ENCODE data around the gene ANKRD13A.

ANKRD13A gene

DNA sequence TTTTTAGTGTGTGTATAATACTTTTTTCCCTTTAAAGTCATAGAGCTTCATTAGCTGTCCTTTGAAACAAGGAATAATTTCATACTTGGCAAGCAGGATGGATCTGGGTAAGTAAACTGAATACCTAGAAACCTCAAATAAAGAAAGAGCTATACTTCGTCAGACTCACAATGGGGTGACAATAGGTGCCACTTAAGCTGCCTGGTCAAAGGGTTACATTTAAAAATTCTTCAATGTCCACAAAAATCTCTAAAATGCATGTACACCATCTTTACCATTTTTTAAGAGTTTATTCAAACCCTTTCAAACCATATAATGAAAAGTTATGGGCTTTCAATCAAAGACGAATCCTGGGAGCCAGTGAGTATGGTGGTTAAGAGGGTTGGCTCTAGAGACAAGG, 6.1 kb upstream of the ANKRD13A start:
- no peaks in the 10 kb centered on the region for H3K4me1 ChIP-seq (ENCODE audit: control insufficient read depth, insufficient read depth, low read depth, low read length)
- WGBS = 93% methylated on average over 2 of the region's 2 CpGs
- H3K4me3 ChIP-seq (ENCODE audit: insufficient read depth in 1 of 2, low read depth in 1 of 2, low read length in 2 of 2) = no peak overlapping the region
- no peak overlapping the region for H2BK5ac ChIP-seq (ENCODE audit: low read depth, low read length, poor library complexity, severe bottlenecking)
- no peak overlapping the region for H2BK15ac ChIP-seq (ENCODE audit: low read depth, poor library complexity, severe bottlenecking)
- no peak overlapping the region for H2BK12ac ChIP-seq (ENCODE audit: low read length in 2 of 2)
- no peak overlapping the region for H3K9ac ChIP-seq (ENCODE audit: low read length)
- H2BK120ac ChIP-seq (ENCODE audit: low read depth, low read length) = no peak overlapping the region
- peaks cover 8 to 34% of the 10 kb centered on the region in 2 experiments for H3K36me3 ChIP-seq (ENCODE audit: control insufficient read depth in 1 of 2, insufficient read depth in 2 of 2, low read depth in 1 of 2, low read length in 2 of 2)
- DNase-seq = no peak
- H2AK5ac ChIP-seq (ENCODE audit: low read length, severe bottlenecking) = no peak overlapping the region
- H4K8ac ChIP-seq (ENCODE audit: low read length) = no peak overlapping the region
- H2AFZ ChIP-seq (ENCODE audit: low read depth, low read length) = no peak overlapping the region
- no peak overlapping the region for H3K23ac ChIP-seq (ENCODE audit: low read length in 2 of 2)
- no peak overlapping the region for H3K18ac ChIP-seq (ENCODE audit: low read depth in 1 of 2, low read length in 2 of 2)
- H3K9me3 ChIP-seq (ENCODE audit: control insufficient read depth, low read length) = no peaks in the 10 kb centered on the region
- H3K14ac ChIP-seq (ENCODE audit: low read length in 2 of 2) = no peak overlapping the region
- no peak overlapping the region for H4K91ac ChIP-seq (ENCODE audit: low read length)
- H3K27me3 ChIP-seq (ENCODE audit: control insufficient read depth in 1 of 2, insufficient read depth in 1 of 2, low read length in 2 of 2) = no peaks in the 10 kb centered on the region
- H3K4me2 ChIP-seq (ENCODE audit: low read length, poor library complexity, severe bottlenecking) = no peak overlapping the region
- peaks cover 25% of the 10 kb centered on the region for H3K79me1 ChIP-seq (replicated peaks; ENCODE audit: low read length, poor library complexity, severe bottlenecking)
- no peak overlapping the region for H3K27ac ChIP-seq (ENCODE audit: low read length, poor library complexity, severe bottlenecking)
- no peak overlapping the region for H3K4ac ChIP-seq (ENCODE audit: low read depth in 1 of 2, low read length in 2 of 2)

DNA sequence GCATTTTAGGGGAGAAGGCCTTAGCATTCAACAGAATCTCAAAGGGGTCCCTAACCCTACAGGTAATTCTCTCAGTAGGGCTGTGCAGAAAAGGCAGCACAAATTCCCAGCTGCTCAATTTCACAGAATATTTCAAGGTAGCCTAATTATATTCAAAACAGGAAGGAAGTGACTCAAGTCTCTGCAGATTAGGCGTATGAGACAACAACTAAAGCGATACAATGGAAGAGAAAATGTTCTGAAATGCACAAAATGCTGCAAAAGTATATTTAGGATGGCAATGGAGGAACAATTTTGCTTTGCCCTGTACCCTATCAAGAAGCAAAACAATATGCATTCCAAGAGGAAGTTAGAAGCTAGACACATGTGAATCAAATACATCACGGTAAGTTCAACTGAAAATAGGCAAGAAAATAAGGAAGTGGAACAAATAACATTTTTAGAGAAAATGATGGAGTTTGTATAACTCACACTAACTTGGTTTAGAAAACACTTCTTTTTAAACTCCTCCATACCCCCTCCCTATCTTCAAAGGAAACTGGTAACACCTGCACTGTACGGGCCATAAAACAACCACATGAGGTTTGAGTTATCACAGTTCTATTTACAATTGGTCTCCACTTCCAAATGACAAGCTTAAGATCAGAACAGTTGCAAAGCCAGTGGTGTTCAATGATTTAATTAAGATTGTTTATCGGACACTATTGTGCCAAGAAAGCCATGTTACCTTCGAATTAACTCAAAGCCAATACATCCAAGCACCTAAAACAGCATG, 4.6 kb upstream of the ANKRD13A start:
- Histone ChIP-seq H2AFZ (ENCODE audit: low read depth, low read length) (no peak overlapping the region), H3K27me3 (ENCODE audit: control insufficient read depth in 1 of 2, insufficient read depth in 1 of 2, low read length in 2 of 2) (no peaks in the 10 kb centered on the region), H3K14ac (ENCODE audit: low read length in 2 of 2) (no peak overlapping the region), H3K27ac (ENCODE audit: low read length, poor library complexity, severe bottlenecking) (no peak overlapping the region), H3K9me3 (ENCODE audit: control insufficient read depth, low read length) (no peaks in the 10 kb centered on the region), H3K4ac (ENCODE audit: low read depth in 1 of 2, low read length in 2 of 2) (no peak overlapping the region), H3K9ac (ENCODE audit: low read length) (peak overlapping the region; percentile 89), H4K8ac (ENCODE audit: low read length) (no peak overlapping the region), H4K91ac (ENCODE audit: low read length) (no peak overlapping the region), H2BK15ac (ENCODE audit: low read depth, poor library complexity, severe bottlenecking) (no peak overlapping the region), H3K18ac (ENCODE audit: low read depth in 1 of 2, low read length in 2 of 2) (no peak overlapping the region), H3K79me1 (replicated peaks; ENCODE audit: low read length, poor library complexity, severe bottlenecking) (peaks cover 18% of the 10 kb centered on the region), H3K23ac (ENCODE audit: low read length in 2 of 2) (no peak overlapping the region), H3K4me2 (ENCODE audit: low read length, poor library complexity, severe bottlenecking) (peak overlapping the region; percentile 99), H3K36me3 (ENCODE audit: control insufficient read depth in 1 of 2, insufficient read depth in 2 of 2, low read depth in 1 of 2, low read length in 2 of 2) (peaks cover 0 to 21% of the 10 kb centered on the region in 2 experiments), H3K4me3 (ENCODE audit: insufficient read depth in 1 of 2, low read depth in 1 of 2, low read length in 2 of 2) (peak overlapping the region in 1 of 2 experiments; percentile 94), H2BK5ac (ENCODE audit: low read depth, low read length, poor library complexity, severe bottlenecking) (no peak overlapping the region), H2AK5ac (ENCODE audit: low read length, severe bottlenecking) (peak overlapping the region; percentile 42), H2BK120ac (ENCODE audit: low read depth, low read length) (no peak overlapping the region), H2BK12ac (ENCODE audit: low read length in 2 of 2) (no peak overlapping the region), H3K4me1 (ENCODE audit: control insufficient read depth, insufficient read depth, low read depth, low read length) (peaks cover 2% of the 10 kb centered on the region)
- DNase-seq = no peak
- WGBS = 56% methylated on average over 4 of the region's 6 CpGs

GRCh38 chr12:109995361-109995685, 3.9 kb upstream of the ANKRD13A start:
- no peaks in the 10 kb centered on the region for H3K9me3 ChIP-seq (ENCODE audit: control insufficient read depth, low read length)
- H3K27ac ChIP-seq (ENCODE audit: low read length, poor library complexity, severe bottlenecking) = no peak overlapping the region
- no peak overlapping the region for H2BK120ac ChIP-seq (ENCODE audit: low read depth, low read length)
- no peak overlapping the region for H3K23ac ChIP-seq (ENCODE audit: low read length in 2 of 2)
- H2AFZ ChIP-seq (ENCODE audit: low read depth, low read length) = peak overlapping the region; percentile 91
- H4K8ac ChIP-seq (ENCODE audit: low read length) = no peak overlapping the region
- no peak overlapping the region for H2BK15ac ChIP-seq (ENCODE audit: low read depth, poor library complexity, severe bottlenecking)
- H3K4me3 ChIP-seq (ENCODE audit: insufficient read depth in 1 of 2, low read depth in 1 of 2, low read length in 2 of 2) = peak overlapping the region; percentile 94 to 98
- H3K79me1 ChIP-seq (replicated peaks; ENCODE audit: low read length, poor library complexity, severe bottlenecking) = peaks cover 22% of the 10 kb centered on the region
- H3K18ac ChIP-seq (ENCODE audit: low read depth in 1 of 2, low read length in 2 of 2) = no peak overlapping the region
- peaks cover 0 to 13% of the 10 kb centered on the region in 2 experiments for H3K36me3 ChIP-seq (ENCODE audit: control insufficient read depth in 1 of 2, insufficient read depth in 2 of 2, low read depth in 1 of 2, low read length in 2 of 2)
- H2BK5ac ChIP-seq (ENCODE audit: low read depth, low read length, poor library complexity, severe bottlenecking) = no peak overlapping the region
- H3K9ac ChIP-seq (ENCODE audit: low read length) = peak overlapping the region; percentile 89
- H3K4ac ChIP-seq (ENCODE audit: low read depth in 1 of 2, low read length in 2 of 2) = peak overlapping the region in 1 of 2 experiments; percentile 87
- peaks cover 2% of the 10 kb centered on the region for H3K4me1 ChIP-seq (ENCODE audit: control insufficient read depth, insufficient read depth, low read depth, low read length)
- no peak overlapping the region for H2AK5ac ChIP-seq (ENCODE audit: low read length, severe bottlenecking)
- H2BK12ac ChIP-seq (ENCODE audit: low read length in 2 of 2) = no peak overlapping the region
- H4K91ac ChIP-seq (ENCODE audit: low read length) = no peak overlapping the region
- 32% methylated on average over 6 of the region's 6 CpGs for WGBS
- peak overlapping the region; percentile 99 for H3K4me2 ChIP-seq (ENCODE audit: low read length, poor library complexity, severe bottlenecking)
- H3K14ac ChIP-seq (ENCODE audit: low read length in 2 of 2) = peak overlapping the region in 1 of 2 experiments; percentile 99
- no peaks in the 10 kb centered on the region for H3K27me3 ChIP-seq (ENCODE audit: control insufficient read depth in 1 of 2, insufficient read depth in 1 of 2, low read length in 2 of 2)
- DNase-seq = peak; percentile 25

GRCh38 chr12:109995686-109996482, 3.3 kb upstream of the ANKRD13A start, which contains the start of gene GIT2:
Gene GIT2, minus strand, starts transcription at chr12:109996368. Its CDS starts 144 bp downstream, at chr12:109996224.
- H2BK12ac ChIP-seq (ENCODE audit: low read length in 2 of 2) = peak within 1 kb of the TSS in 1 of 2 experiments; percentile 34
- H3K4me3 ChIP-seq (ENCODE audit: insufficient read depth in 1 of 2, low read depth in 1 of 2, low read length in 2 of 2) = peak within 1 kb of the TSS; percentile 94 to 98
- H2BK5ac ChIP-seq (ENCODE audit: low read depth, low read length, poor library complexity, severe bottlenecking) = peak within 1 kb of the TSS; percentile 36
- peak within 1 kb of the TSS; percentile 99 for H3K4me2 ChIP-seq (ENCODE audit: low read length, poor library complexity, severe bottlenecking)
- peak within 1 kb of the TSS; percentile 83 to 87 for H3K4ac ChIP-seq (ENCODE audit: low read depth in 1 of 2, low read length in 2 of 2)
- peaks cover 25% of the 10 kb centered on the region for H3K79me1 ChIP-seq (replicated peaks; ENCODE audit: low read length, poor library complexity, severe bottlenecking)
- peak within 1 kb of the TSS; percentile 91 for H2AFZ ChIP-seq (ENCODE audit: low read depth, low read length)
- H3K36me3 ChIP-seq (ENCODE audit: control insufficient read depth in 1 of 2, insufficient read depth in 2 of 2, low read depth in 1 of 2, low read length in 2 of 2) = peaks cover 0 to 8% of the 10 kb centered on the region in 2 experiments
- no peaks in the 10 kb centered on the region for H3K9me3 ChIP-seq (ENCODE audit: control insufficient read depth, low read length)
- H3K23ac ChIP-seq (ENCODE audit: low read length in 2 of 2) = peak within 1 kb of the TSS; percentile 84 to 92
- no peaks in the 10 kb centered on the region for H3K27me3 ChIP-seq (ENCODE audit: control insufficient read depth in 1 of 2, insufficient read depth in 1 of 2, low read length in 2 of 2)
- peak within 1 kb of the TSS; percentile 74 for H2BK15ac ChIP-seq (ENCODE audit: low read depth, poor library complexity, severe bottlenecking)
- H3K27ac ChIP-seq (ENCODE audit: low read length, poor library complexity, severe bottlenecking) = no peak within 1 kb of the TSS
- peaks cover 4% of the 10 kb centered on the region for H3K4me1 ChIP-seq (ENCODE audit: control insufficient read depth, insufficient read depth, low read depth, low read length)
- under 1% methylated on average over 60 of the region's 65 CpGs for WGBS
- peak within 1 kb of the TSS; percentile 95 for H2BK120ac ChIP-seq (ENCODE audit: low read depth, low read length)
- peak within 1 kb of the TSS; percentile 89 to 99 for H3K18ac ChIP-seq (ENCODE audit: low read depth in 1 of 2, low read length in 2 of 2)
- no peak within 1 kb of the TSS for H2AK5ac ChIP-seq (ENCODE audit: low read length, severe bottlenecking)
- peak within 1 kb of the TSS; percentile 89 for H3K9ac ChIP-seq (ENCODE audit: low read length)
- DNase-seq = peak; percentile 89
- H4K8ac ChIP-seq (ENCODE audit: low read length) = peak within 1 kb of the TSS; percentile 98
- peak within 1 kb of the TSS; percentile 78 for H4K91ac ChIP-seq (ENCODE audit: low read length)
- H3K14ac ChIP-seq (ENCODE audit: low read length in 2 of 2) = peak within 1 kb of the TSS; percentile 98 to 99

Data from mesenchymal stem cell (in vitro differentiated cells and primary cell).